Measurements from ENCODE around the gene ITSN1.
"Not testable (repeated sequence)": the region's sequence is repeated elsewhere in the genome, so short reads cannot be mapped to it uniquely, and the experiment has no call there.

Gene ITSN1

GRCh38 chr21:33844890-33845205 is 202.5 kb downstream of the ITSN1 start:
- no peak for DNase-seq

DNA sequence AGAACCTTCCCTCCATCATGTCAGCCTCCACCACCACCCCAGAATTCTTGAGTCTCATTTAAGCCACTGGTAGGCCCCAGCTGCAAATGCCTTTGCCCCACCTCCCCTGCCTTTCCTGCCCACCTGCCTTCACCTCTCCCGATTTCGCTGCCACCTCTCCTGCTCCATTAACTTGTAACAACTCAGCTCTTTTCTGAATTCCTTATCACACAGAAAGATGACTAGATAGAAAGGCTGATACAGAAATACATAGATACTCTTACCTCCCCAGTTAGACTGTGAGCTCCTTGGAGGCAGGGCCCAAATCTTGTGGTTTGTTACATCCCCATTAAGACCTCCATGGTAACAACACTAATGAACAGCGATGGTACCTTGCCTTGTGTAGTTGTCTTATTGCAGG is 203.8 kb downstream of the ITSN1 start:
- no peak for DNase-seq

- no peak for DNase-seq
Observed at GRCh38 chr21:33847588-33848248, 205.4 kb downstream of the ITSN1 start.

DNA sequence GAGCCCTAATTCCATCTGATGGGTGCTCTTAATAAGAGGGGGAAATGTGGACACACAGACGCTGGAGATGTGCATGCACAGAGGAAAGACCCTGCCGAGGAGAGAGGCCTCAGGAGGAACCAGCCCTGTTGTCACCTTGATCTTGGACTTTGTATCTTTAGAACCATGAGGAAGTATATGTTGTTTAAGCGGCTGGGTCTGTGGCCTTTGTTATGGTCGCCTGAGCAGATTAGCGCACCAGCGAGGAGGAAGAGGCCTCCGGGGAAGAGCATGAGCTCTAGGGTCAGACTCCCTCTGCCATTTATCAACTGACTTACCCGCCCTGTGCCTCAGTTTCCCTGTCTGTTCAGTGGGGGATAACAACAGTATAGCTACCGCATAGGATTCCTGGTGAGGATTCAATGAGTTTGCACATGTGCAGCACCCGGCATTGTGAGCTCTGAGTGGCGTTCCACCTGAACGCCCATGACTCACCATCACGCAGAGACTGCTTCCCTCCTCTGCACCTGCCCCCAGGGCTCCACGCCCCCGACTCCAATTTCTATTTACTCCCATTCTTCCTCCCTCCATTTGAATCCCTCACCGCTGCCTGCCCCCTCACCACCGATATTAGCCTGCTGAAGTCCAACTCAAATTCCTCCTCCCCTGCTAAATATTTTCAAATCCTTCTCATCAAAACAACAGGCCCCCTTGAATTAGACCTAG is 206.1 kb downstream of the ITSN1 start:
- DNase-seq, result no peak

GRCh38 chr21:33849834-33850233 is 207.5 kb downstream of the ITSN1 start:
- DNase-seq, result no peak

- no peak for DNase-seq
Observed at GRCh38 chr21:33850401-33850800, 208.1 kb downstream of the ITSN1 start.

DNA sequence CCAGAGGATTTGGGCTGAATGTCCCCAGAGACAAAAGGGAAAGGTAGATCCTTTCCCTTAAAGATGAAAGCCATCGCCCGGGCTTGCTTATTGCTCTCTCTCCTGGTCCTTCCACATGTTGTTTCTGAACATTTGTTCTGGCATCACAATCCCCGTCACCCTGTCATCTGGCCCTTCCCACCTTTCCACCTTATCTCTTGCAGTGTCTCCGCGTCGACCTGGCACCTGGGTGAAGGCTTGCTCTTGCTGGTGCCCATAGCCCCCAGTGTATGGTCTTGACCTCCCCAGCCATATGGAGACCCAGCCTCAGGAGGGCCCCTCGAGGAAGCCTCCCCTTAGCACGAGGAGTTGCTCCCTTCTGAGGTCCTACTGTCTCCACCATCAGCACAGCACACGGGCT is 208.7 kb downstream of the ITSN1 start:
- no peak for DNase-seq

DNA sequence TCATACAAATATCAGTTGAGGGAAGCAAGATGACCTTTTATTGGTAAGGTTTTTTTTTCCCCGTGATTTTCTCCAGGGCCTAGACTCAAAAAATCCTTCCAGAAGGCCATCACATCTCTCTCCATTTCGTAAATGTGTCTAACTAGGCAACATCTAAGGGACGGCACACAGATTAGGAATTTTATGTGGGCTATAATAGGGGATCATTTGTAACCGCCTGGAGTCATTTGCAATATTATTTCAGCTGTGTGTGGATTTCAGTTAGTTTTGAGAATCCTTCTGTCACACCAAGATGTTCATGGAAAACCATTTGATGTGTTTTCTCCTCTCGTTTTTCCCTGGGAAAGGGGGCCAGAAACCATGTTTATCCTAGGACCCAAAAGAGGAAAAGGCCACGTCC is 210.2 kb downstream of the ITSN1 start:
- DNase-seq, result no peak

DNA sequence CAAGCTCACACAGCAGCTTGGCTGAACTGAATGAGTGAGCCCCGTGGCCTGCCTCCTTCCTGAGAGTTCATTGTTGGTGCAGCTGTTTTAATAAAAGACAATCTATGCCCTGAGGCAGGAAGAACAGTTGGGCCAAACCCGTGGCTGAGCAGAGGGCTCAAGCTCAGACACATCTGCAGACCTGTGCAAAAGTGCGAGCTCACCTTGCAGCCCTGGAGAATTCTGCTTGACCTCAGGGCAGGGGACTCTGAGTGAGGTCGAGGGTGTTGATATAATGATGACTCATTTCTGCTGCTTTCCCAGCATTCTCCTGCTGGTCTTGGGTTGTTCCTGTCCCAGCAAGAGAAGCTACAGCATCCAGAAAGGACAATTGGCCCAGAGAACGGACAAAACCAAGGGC is 212.3 kb downstream of the ITSN1 start:
- no peak for DNase-seq

DNA sequence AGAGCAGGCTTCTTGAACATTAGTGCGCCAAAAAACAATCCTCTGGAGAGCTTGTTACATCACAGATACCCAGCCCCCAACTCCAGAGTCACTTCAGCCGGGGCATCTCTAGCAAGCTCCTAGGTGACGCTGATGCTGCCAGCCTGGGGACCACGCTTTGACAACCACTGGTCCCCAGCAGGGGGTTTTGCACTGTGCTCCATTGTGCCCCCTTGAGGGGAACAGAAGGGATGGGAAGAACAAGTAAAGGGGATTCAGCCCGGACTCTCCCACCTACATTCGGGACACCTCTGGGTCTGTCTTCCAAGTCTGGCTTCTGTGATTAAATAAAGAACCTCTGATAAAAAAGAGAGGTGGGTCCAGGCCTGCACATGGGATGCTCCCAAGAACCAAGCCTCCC is 212.9 kb downstream of the ITSN1 start:
- DNase-seq, result no peak

- no peak for DNase-seq
Observed at GRCh38 chr21:33856893-33857527, 214.7 kb downstream of the ITSN1 start.

- DNase-seq, result no peak
Observed at GRCh38 chr21:33857846-33858666, 215.8 kb downstream of the ITSN1 start.

DNA sequence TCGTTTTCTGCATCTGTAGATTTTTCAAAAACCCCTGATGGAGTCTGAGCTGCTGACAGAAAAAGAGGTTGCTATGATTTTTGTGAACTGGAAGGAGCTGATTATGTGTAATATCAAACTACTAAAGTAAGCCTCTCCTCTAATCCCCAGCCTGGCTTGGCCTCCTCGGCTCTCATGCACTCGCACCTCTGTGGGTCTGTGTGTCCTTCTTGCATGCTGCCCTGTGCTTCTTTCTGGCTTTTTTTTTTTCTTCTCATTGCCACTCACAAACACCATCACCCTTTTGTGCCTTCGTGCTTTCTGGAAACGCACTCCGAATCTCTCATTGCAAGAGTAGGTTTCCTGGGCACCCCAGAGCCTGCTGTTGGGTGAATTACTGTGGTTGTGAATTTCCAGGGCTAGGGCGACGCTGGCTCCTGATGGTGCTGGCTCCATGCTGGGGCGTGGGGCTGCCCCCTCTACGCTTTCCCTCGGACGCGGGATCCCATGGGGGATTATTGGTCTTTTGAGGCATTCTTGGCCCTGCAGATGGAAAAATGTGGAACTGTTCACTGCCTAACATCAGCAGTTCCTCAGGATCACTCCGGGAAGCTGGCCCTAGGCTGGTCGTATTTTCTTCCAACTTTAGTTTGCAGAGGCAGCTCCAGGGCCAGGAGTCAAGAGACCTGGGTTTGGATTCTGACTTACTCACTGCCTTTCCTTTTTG is 216.5 kb downstream of the ITSN1 start:
- DNase-seq, result no peak

GRCh38 chr21:33859373-33860102 is 217.2 kb downstream of the ITSN1 start:
- no peak for DNase-seq

DNA sequence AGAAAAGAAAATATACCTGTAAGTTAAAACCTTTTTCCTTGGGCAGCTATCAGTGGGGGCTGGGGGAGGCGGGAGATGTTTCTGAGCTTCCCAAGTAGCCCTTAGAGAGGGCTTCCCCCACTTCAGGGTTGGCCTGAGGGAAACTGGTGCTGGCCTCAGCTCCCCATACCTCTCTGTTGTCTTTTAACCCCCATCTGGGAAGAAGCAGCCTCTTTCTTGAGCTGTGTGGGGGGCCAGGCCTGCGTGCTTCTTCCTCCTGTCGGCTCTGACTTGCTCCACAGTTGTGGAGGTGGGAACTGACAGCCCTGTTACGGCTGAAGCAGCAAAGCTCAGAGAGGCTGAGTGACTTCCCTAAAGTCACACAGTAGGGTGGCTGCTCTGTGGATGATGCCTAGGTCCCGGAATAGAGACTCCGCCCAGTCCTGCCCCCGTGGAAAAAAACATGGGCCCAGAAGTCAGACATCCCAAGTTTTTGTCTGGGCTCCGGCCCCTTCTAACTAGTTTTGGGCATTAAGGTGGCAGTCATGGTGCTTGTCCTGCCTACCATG is 218.1 kb downstream of the ITSN1 start:
- no peak for DNase-seq

- no peak for DNase-seq
Observed at GRCh38 chr21:33861125-33861524, 218.8 kb downstream of the ITSN1 start.

DNA sequence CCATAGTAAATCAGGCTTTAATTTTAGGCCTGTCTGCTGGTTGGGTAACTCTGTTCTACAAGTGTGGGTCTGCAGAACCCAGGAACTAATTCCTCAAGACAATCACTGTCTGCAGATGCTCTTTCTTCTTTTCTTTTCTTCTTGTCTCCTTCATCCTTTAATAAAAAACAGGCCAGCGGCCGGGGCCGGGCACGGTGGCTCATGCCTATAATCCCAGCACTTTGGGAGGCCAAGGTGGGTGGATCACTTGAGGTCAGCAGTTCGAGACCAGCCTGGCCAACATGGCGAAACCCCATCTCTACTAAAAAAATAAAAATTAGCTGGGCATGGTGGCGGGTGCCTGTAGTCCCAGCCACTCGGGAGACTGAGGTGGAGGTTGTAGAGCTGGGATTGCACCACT is 220.9 kb downstream of the ITSN1 start:
- DNase-seq, result not testable (repeated sequence)

DNA sequence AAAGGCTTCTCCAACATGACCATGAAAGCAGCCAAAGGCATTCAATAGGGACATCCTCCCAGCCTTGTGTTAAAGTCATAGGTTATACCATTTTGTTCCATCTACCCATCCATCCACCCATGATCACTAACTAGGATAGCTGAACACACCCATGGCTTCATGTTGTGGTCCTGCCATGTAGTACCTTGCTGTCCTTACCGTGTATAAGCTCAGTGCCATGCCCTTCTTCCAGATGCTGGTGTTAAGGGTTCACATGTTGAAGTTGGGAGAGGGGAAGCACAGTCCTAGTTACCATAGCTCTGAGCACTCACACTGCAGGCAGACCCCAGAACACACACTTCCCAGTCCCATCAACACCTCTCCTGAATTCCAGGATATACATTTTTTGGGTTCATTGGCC is 221.8 kb downstream of the ITSN1 start:
- DNase-seq, result no peak

- no peak for DNase-seq
Observed at GRCh38 chr21:33865176-33865575, 222.9 kb downstream of the ITSN1 start.

- DNase-seq, result no peak
Observed at GRCh38 chr21:33865996-33866575, 223.8 kb downstream of the ITSN1 start.

DNA sequence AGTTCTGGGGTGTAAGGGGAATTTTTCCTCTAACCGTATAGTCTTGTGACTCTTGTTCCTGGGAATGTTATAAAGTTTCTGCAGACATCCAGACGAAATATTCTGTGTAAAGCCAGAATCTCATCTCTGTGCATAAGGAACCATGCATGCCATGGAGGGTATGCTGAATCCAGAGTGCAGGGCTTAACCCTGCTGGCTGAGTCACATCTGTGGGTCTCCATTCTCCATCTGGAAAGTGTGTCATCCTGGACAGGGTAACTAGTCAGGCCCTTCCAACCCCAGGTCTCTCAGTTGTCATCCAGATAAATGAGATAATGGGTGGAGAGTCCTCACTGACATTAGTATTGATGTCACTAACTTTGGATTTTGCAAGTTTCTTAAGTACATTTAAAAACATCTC is 224.5 kb downstream of the ITSN1 start:
- DNase-seq, result no peak

DNA sequence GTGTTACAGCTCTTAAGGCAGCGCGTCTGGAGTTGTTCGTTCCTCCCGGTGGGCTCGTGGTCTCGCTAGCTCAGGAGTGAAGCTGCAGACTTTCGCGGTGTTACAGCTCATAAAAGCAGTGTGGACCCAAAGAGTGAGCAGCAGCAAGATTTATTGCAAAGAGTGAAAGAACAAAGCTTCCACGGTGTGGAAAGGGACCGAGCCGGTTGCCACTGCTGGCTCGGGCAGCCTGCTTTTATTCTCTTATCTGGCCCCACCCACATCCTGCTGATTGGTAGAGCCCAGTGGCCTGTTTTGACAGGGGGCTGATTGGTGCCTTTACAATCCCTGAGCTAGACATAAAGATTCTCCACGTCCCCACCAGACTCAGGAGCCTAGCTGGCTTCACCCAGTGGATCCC is 225.6 kb downstream of the ITSN1 start:
- not testable (repeated sequence) for DNase-seq
